Measurements from ENCODE around the gene PPFIBP2. TPM values are rescaled to one million over a fixed set of nuclear protein-coding genes. Genes with fewer than 3 reads are reported as not detected.

The PPFIBP2 gene
- total RNA-seq = 4.4 and 11.2 TPM in 2 replicates

GRCh38 chr11:7513234-7514098 is at the start of gene PPFIBP2:
Gene PPFIBP2, plus strand, starts transcription at chr11:7513999. Its CDS starts 35,477 bp downstream, at chr11:7549476.

GRCh38 chr11:7485186-7486097 is 28.4 kb upstream of the PPFIBP2 start, which contains the start of gene OLFML1:
Gene OLFML1, plus strand, starts transcription at chr11:7485506. Its CDS starts 370 bp downstream, at chr11:7485876.

GRCh38 chr11:7672960-7673723 is 159.3 kb downstream of the PPFIBP2 start, which contains the start of gene CYB5R2:
Gene CYB5R2, minus strand, starts transcription at chr11:7673500. Its CDS starts 675 bp downstream, at chr11:7672825.

Other genes with a start within 250 kb of the PPFIBP2 start
- 0.44 and 0.72 TPM in 2 replicates for gene OLFML1, start 28.5 kb upstream of the PPFIBP2 start, total RNA-seq
- gene CYB5R2, start 159.5 kb downstream of the PPFIBP2 start, total RNA-seq = 16.4 and 19.6 TPM in 2 replicates
- not detected in 2 replicates for gene OVCH2, start 192.5 kb downstream of the PPFIBP2 start, total RNA-seq